GM18909 (cell line): Measurements from ENCODE around the gene MRO.
"Not testable (repeated sequence)": the region's sequence is repeated elsewhere in the genome, so short reads cannot be mapped to it uniquely, and the experiment has no call there.

ENCODE experiments used
- ATAC-seq: cut with Tn5 transposase; IDR thresholded peaks from one replicate; pipeline ENCODE4 v1.9.1; 2021; ENCODE audit warnings: mild to moderate bottlenecking; ENCODE audit not compliant: unreplicated experiment, poor library complexity

MRO gene

GRCh38 chr18:50819728-50820378, at the start of gene MRO:
Gene MRO (minus strand): TSS chr18:50820016. CDS start chr18:50809400, 10,616 bp downstream.
- peak; percentile 95 for ATAC-seq

DNA sequence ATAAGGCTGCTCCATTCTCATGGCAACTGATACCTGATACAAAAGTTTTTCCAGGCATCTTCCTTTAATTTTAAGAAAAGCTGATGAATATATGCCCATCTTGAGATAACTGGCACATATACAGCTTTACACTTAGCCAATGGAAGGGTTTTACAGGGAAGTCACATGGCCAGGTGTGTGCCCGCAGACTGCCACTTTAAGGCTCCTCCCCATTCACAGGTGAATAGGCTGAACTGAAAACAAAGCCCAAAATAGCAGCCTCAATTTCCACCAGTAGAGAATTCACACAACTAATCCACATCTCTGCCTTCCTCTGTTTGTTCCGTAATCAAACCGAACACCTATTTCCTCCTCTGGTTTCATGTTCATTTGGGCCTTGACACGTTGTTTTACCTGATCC, 49.3 kb upstream of the MRO start:
- ATAC-seq, result no peak

GRCh38 chr18:50866765-50867164, 46.9 kb upstream of the MRO start:
- ATAC-seq, result no peak

DNA sequence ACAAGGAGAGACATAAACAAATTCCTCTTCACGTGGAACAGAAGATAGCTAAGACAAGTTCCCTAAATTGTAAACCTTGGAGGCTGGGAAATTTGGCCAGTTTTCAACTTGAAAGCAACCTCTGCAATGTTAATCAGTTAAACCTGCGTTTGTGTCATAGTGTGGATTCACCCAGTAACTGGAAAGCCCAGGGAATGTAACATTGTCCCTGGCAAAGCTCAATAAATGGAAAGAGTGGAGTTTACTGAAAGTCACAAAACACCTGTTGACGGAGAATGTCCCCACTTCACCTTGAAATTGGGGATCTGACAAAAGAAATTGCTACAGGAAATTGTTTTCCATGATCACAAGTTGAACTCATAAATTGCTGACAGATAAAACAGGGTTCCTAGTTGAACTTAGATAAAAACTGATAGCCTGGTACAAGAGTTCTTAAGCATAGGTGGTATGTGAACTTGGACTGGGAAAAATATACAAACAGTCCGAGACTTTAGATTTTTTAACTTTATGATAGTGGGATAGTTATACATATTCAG, 44.1 kb upstream of the MRO start:
- ATAC-seq, result no peak

DNA sequence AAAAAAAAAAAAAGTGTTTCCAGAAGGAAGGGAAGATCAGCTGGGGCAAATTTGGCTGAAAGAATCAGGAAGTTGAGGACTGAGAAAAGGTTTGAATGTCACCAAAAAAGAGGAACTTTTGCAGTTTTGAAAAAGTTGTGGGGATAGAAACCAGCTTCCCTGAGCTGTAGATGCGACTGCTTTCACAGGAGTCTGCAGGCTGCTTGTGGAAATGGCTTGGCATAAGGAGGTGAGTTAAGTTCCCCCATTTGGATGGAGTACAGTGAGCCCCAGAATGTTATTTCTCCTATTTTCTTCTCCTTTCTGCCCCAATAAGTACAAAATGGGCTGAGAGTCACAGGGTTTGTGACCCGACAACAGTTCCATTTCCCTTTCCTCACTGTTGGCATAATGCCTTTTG, 42.6 kb upstream of the MRO start:
- no peak for ATAC-seq

DNA sequence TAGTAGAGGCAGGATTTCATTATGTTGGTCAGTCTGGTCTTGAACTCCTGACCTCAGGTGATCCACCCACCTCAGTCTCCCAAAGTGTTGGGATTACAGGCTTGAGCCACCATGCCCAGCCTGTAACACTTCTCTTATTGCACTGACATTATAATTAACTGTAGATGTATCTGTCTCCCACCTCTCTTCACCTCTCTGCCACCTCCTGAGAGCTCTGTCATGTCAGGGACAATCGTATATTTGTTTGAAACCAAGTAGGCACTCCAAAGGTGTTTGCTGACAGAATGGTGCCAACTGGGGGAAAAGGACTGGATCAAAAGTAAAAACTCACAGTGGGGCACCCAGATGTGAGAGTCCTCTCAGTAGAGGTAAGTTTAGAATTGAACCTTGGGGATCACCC, 41.8 kb upstream of the MRO start:
- ATAC-seq, result no peak

DNA sequence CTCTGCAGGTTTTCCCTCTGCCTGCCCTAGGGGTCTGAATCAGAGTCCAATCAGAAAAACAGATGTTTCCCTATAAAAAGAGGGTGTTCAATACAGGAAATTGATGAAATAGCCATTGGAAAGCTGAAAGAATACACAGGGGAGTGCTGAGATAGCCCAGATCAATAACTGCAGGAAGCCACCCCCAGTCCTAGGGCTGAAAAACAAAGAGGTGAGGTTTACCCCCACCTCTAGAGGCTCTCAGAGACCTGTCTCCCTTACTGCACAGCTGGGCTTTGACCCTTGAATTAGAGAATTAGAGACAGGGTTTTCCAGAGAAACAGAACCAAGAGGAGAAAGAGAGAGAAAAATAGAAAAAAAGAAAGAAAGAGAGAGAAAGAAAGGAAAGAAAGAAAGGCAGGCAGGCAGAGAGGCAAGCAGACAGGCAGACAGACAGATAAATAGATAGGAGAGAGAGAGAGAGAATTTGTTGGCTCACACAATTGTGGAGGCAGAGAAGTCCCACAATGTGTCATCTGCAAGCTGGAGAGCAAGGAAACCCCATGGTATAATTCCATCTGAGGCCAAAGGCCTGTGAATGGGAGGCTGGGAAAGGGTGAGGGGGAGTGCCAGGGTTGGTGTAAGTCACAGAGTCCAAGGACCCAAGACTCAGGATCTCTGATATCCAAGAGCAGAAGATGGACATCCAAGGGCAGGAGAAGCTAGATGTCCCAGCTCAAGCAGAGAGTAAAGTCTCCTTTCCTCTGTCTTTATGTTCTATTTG, 40.2 kb upstream of the MRO start:
- no peak for ATAC-seq

DNA sequence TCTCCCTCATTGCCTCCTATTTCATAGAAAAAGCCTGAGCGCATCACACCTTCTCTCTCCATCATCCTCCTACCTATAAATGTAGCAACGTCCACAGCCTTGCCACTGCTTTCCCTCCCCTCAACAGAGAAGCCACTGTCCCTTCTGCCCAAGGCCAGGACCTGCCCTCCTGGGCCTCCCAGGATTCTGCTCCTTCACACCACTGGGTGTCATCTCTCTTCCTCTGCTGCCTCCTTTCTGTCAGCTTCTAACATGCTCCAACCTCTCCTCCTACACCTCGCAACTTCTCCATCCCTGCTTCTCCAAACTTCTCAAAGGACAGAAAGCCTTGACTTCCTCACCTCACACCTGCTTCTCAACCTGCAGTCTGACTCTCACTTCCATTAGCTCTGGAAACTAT, 37.9 kb upstream of the MRO start:
- no peak for ATAC-seq

DNA sequence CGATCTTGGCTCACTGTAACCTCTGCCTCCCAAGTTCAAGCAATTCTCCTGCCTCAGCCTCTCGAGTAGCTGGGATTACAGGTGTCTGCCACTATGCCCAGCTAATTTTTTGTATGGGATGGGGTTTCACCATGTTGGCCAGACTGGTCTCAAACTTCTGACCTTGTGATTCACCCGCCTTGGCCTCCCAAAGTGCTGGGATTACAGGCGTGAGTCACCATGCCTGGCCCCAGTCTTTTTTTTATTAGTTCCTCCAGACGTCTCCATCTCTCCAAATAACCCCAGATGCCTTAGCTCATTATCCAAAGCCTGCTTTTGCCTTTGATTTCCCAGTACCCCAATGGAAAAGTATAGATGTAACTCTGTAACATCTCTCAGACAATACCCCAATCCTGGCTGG, 37.4 kb upstream of the MRO start:
- not testable (repeated sequence) for ATAC-seq

DNA sequence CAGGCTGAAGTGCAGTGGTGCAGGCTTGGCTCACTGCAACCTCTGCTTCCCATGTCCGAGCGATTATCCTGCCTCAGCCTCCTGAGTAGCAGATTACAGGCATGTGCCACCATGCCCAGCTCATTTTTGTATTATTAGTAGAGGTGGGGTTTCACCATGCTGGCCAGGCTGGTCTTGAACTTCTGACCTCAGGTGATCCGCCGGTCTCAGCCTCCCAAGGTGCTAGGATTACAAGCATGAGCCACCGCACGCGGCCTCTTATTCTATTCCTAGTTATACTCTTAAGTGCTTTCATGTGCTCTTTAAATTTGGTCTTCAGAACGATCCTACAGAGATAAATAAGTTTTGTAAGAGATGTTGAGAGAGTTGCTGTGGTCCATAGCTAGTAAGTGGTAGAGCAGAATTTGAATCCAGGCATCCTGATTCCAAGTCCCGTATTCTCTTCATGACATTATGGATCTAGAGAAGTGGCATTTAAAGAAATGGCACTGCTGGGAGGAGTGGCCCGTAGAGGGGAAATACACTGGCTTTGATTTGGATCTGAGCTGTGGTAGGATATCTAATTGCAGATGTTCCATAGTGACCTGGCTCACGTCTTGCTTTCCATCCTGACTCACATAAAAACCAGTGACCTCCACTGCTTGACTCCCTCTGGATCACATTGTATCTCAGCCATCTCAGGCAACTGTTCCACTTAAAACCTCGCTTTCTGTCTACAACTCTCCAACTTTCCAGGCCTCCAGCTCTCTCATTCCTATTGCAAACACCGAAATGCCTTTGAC, 36.4 kb upstream of the MRO start:
- ATAC-seq, result no peak

GRCh38 chr18:50853863-50854271, 34.1 kb upstream of the MRO start:
- ATAC-seq, result no peak

GRCh38 chr18:50850307-50851065, 30.7 kb upstream of the MRO start:
- ATAC-seq, result no peak

DNA sequence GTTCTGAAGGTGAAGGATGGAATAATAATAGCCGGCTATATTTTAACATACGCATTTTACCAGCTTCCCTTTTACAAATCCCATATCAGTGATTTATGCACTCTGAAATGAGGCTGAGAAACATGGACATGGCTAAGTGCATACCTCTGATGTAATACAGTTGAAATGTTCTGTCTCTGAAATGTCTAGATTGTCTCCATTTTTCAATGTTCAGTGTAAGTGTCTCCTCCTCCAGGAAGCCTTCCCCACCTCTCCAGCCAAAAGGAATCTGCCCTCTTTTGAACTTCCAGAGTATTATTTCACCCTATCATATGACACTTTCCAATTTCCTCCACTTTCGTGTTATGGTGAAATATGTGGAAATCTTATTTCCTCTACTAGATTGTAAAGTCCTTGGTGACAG, 29.6 kb upstream of the MRO start:
- no peak for ATAC-seq

DNA sequence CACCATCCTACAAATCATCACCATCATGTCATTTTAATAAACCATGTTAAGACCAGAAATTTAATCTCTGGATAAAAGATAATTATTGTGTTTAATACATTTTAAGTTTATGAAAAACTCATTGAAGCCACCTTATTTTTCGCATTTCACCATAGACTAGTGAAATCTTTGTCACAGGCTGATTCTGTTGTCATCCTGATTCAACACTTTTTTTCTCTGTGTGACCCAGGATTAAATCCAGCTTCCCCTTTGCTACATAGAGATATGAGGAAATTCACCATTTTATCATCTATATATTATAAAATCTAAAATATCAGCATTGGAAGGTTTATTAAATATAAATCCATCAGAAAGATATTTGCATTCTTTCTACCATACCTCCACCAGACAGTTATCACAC, 29.2 kb upstream of the MRO start:
- no peak for ATAC-seq

DNA sequence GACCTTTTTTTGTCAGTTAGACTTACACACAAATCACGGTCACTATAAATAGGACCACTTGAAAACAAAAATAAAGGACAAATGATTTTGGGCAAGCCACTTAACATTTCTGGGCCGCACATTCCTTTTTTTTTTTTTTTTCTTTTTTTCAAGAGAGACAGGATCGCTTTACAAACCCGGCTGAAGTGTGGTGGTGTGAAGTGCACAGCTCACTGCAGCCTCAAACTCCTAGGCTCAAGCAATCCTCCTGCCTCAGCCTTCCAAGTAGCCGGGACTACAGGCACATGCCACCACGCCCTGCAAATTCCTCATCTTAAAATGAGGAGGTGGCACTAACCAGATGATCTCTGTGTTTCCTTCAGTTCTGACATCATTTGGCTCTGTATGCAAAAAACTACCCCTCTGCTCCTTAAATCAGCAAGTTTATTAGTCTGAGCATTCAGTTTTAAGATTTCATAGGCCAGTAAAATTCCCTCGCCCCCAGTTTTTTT, 28.3 kb upstream of the MRO start:
- no peak for ATAC-seq

DNA sequence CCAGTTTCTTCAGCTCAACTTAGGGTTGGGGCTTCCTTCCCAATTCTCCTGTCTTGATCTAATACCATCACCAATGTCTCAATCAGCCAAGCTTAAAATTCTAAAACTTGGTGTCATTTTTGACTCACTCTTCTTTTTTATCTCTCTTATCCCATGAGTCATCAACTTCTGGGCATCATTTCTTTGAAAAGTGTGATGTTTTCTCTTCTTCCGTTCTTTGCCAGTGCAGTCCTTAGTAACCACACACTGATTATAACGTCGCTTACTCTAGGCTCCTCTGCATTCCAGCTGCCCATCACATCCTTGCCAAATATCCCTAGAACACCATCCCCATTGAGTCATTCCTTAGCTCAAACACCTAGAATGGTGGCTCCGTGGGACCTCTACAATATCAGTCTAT, 27.4 kb upstream of the MRO start:
- no peak for ATAC-seq

DNA sequence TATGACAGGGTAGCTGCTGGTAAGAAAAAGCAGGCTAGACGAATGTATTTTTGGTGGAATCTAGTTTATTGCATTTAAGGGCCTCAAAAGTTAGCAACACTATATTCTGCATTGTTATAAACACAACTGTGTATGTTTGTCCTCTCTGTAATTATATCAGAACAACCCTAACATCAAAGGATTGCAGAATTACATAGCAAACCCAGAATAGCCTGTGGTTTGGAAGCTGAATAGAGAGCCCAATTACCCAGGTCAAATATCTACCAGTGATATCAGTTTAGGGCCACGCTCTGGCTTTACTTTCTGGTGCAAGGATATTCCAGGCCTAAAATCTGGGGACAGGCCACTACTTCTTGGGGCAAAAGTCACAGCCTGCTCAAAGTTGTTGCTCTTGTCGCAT, 25.1 kb upstream of the MRO start:
- no peak for ATAC-seq

- ATAC-seq, result no peak
Observed at GRCh38 chr18:50844554-50844953, 24.7 kb upstream of the MRO start.

DNA sequence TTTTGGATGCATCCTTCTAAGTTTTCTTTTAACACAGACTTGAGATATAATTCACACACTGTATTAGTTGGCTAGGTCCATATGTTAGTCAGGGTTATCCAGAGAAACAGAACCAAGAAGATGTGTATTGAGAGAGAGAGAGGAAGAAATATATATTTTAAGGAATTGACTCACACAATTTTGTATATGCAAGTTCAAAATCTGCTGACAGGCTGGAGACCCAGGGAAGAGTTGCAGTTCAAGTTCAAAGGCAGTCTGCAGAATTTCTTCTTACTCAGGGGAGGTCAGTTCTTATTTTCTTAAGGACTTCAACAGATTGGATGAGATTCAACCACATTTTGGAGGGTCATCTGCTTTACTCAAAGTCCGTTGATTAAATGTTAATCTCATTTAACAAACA, 23.0 kb upstream of the MRO start:
- no peak for ATAC-seq

DNA sequence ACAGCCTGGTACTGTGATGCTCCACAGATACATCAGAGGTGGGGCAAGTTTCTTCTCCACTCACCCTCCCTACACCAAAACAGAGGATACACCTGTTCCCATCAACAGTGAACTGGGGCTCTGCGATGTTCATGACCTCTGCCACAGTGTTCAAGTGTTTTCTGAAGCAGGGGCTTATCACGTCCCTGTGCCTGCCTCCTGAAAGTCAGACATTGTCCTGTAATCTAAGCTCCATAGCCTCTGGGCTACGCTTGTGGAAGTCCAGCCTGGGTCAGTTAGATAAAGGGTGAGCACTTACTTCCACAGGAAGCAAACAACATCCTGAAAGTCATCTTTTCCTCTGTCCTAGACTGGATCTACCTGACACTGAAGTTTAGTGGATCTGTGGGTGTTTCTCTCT, 20.2 kb upstream of the MRO start:
- no peak for ATAC-seq
